GM23248 (cell line): Measurements from ENCODE around the gene ZNF534. TPM values are rescaled to one million over a fixed set of nuclear protein-coding genes. Genes with fewer than 3 reads are reported as not detected.
"Not testable (repeated sequence)": the region's sequence is repeated elsewhere in the genome, so short reads cannot be mapped to it uniquely, and the experiment has no call there.

Source experiments
- DNase-seq: peaks from one replicate; pipeline ENCODE4 v3.0.0-alpha.2; 2015
- H2AFZ ChIP-seq: fragments of 200-600 bp; sonication (generic); 2 replicates; pipeline ENCODE4 v1.6.1; 2016; ENCODE audit warnings: antibody characterized with exemption
- H3F3A ChIP-seq: fragments of 200-600 bp; sonication (generic); 2 replicates; pipeline ENCODE4 v1.6.1; 2016; ENCODE audit warnings: mild to moderate bottlenecking, antibody characterized with exemption, mixed run types; ENCODE audit not compliant: insufficient read depth
- H3K27ac ChIP-seq: fragments of 200-600 bp; sonication (generic); 2 replicates; pipeline ENCODE4 v1.5.1; 2016; ENCODE audit warnings: mild to moderate bottlenecking
- H3K27me3 ChIP-seq: fragments of 200-600 bp; sonication (generic); replicated peaks from 2 replicates; pipeline ENCODE4 v1.6.1; 2016; ENCODE audit warnings: mild to moderate bottlenecking; ENCODE audit not compliant: insufficient read depth
- H3K36me3 ChIP-seq: fragments of 200-600 bp; sonication (generic); 2 replicates; pipeline ENCODE4 v1.6.1; 2016; ENCODE audit warnings: low read depth, mild to moderate bottlenecking
- H3K4me1 ChIP-seq: fragments of 200-600 bp; sonication (generic); 2 replicates; pipeline ENCODE4 v1.6.1; 2016; ENCODE audit warnings: mild to moderate bottlenecking; ENCODE audit not compliant: insufficient read depth
- H3K4me2 ChIP-seq: fragments of 200-600 bp; sonication (generic); one replicate; pipeline ENCODE4 v1.6.1; 2016; ENCODE audit warnings: mild to moderate bottlenecking; ENCODE audit not compliant: unreplicated experiment
- H3K4me3 ChIP-seq: fragments of 200-600 bp; sonication (generic); 2 replicates; pipeline ENCODE4 v1.5.1; 2016; ENCODE audit warnings: mild to moderate bottlenecking
- H3K79me2 ChIP-seq: fragments of 200-600 bp; sonication (generic); 2 replicates; pipeline ENCODE4 v1.6.1; 2016; ENCODE audit warnings: mild to moderate bottlenecking; ENCODE audit not compliant: insufficient read depth
- H3K9ac ChIP-seq: fragments of 200-600 bp; sonication (generic); 2 replicates; pipeline ENCODE4 v1.6.1; 2016; ENCODE audit warnings: mild to moderate bottlenecking
- H3K9me2 ChIP-seq: fragments of 200-600 bp; sonication (generic); 2 replicates; pipeline ENCODE4 v1.6.1; 2016; ENCODE audit warnings: mixed run types, mild to moderate bottlenecking, moderate library complexity; ENCODE audit not compliant: insufficient read depth
- H3K9me3 ChIP-seq: fragments of 200-600 bp; sonication (generic); one replicate; pipeline ENCODE4 v1.6.1; 2017; ENCODE audit warnings: low read depth
- H4K20me1 ChIP-seq: fragments of 200-600 bp; sonication (generic); 2 replicates; pipeline ENCODE4 v1.6.0; 2016; ENCODE audit not compliant: insufficient read depth
- EZH2 ChIP-seq: fragments of 200-600 bp; sonication (generic); IDR thresholded peaks from 2 replicates; pipeline ENCODE4 v1.6.1; 2018; ENCODE audit warnings: antibody characterized with exemption, mild to moderate bottlenecking; ENCODE audit not compliant: insufficient read depth, poor library complexity, severe bottlenecking
- EZH2phosphoT487 ChIP-seq: fragments of 200-600 bp; sonication (generic); IDR thresholded peaks from 2 replicates; pipeline ENCODE4 v1.6.1; 2018; ENCODE audit warnings: antibody characterized with exemption, moderate library complexity, mild to moderate bottlenecking, low read depth; ENCODE audit not compliant: insufficient read depth
- WGBS, 2 experiments: methylation state at CpG; one replicate each; pipeline ENCODE4 v1.1.6; 2015 to 2017; ENCODE audit warnings: low lambda C conversion rate in 2 of 2, low coverage in 1 of 2; ENCODE audit errors: missing lambda C conversion rate in 2 of 2; 5-methylcytosine and 5-hydroxymethylcytosine counted together
- in situ Hi-C: fragments of 300-500 bp; cut with MboI; formaldehyde crosslinking; loops from 2 replicates; pipeline ENCODE4 v1.15.0; 2020
- polyA plus RNA-seq: library from polyadenylated mRNA; unstranded; fragments of >200 nt; fragmentation: Nextera tagmentation; extraction: Ambion mirVana; gene quantifications from 2 replicates; pipeline ENCODE4 v1.2.1, GENCODE V29; 2016
- total RNA-seq: library from RNA; depleted of rRNA; stranded (reverse); fragments of >200 nt; shearing (Covaris generic); gene quantifications from 2 replicates; pipeline ENCODE4 v1.2.3, GENCODE V29; 2014

The ZNF534 gene
- total and polyA plus RNA-seq, 2 experiments from 2014 or later: 0.16 TPM; not detected in 1

GRCh38 chr19:52485561-52486240 lies 56.8 kb downstream of the ZNF534 start:
- H3K4me2 ChIP-seq, in situ Hi-C loops, H3K79me2 ChIP-seq, DNase-seq, H3K4me3 ChIP-seq, H3K9me3 ChIP-seq, H3K4me1 ChIP-seq, H3K27ac ChIP-seq, H3K9me2 ChIP-seq, H3K27me3 ChIP-seq, H3F3A ChIP-seq, H4K20me1 ChIP-seq, H3K36me3 ChIP-seq, H3K9ac ChIP-seq, H2AFZ ChIP-seq: not testable (repeated sequence)
- 4 to 5% methylated on average over 8 of the region's 8 CpGs for WGBS, 2 experiments

GRCh38 chr19:52492201-52492993 lies 63.4 kb downstream of the ZNF534 start:
- Histone ChIP-seq H3K4me2 (no peak overlapping the region), H3K9me2 (no peaks in the 10 kb centered on the region), H2AFZ (no peak overlapping the region), H3K9ac (no peak overlapping the region), H3K36me3 (no peaks in the 10 kb centered on the region), H3F3A (no peaks in the 10 kb centered on the region), H3K27ac (no peak overlapping the region), H4K20me1 (no peaks in the 10 kb centered on the region), H3K79me2 (no peaks in the 10 kb centered on the region), H3K27me3 (no peaks in the 10 kb centered on the region), H3K9me3 (peaks cover 3% of the 10 kb centered on the region), H3K4me1 (no peaks in the 10 kb centered on the region), H3K4me3 (no peak overlapping the region)
- WGBS, 2 experiments: 23 to 24% methylated on average over 24 to 37 of the region's 37 CpGs
- DNase-seq: peak; percentile 4
- in situ Hi-C loops: no loop called here
- TF ChIP-seq EZH2 (no peak), EZH2phosphoT487 (no peak)

- H3K36me3 ChIP-seq: no peaks in the 10 kb centered on the region
- 9 to 13% methylated on average over 28 of the region's 28 CpGs for WGBS, 2 experiments
- no peaks in the 10 kb centered on the region for H3F3A ChIP-seq
- no peaks in the 10 kb centered on the region for H3K9me2 ChIP-seq
- no peak overlapping the region for H3K27ac ChIP-seq
- no peak for DNase-seq
- no peaks in the 10 kb centered on the region for H4K20me1 ChIP-seq
- in situ Hi-C loops: no loop called here
- H2AFZ ChIP-seq: no peak overlapping the region
- no peaks in the 10 kb centered on the region for H3K4me1 ChIP-seq
- H3K4me2 ChIP-seq: no peak overlapping the region
- peaks cover 3% of the 10 kb centered on the region for H3K9me3 ChIP-seq
- H3K79me2 ChIP-seq: no peaks in the 10 kb centered on the region
- no peaks in the 10 kb centered on the region for H3K27me3 ChIP-seq
- no peak overlapping the region for H3K4me3 ChIP-seq
- TF ChIP-seq EZH2phosphoT487: no peak
- TF ChIP-seq EZH2: no peak
- H3K9ac ChIP-seq: no peak overlapping the region
Observed at GRCh38 chr19:52492994-52493470, 64.1 kb downstream of the ZNF534 start.

- Histone ChIP-seq H3K9me3 (peaks cover 3% of the 10 kb centered on the region), H3K9me2 (no peaks in the 10 kb centered on the region), H4K20me1 (no peaks in the 10 kb centered on the region), H2AFZ (no peak overlapping the region), H3K4me1 (no peaks in the 10 kb centered on the region), H3K4me3 (no peak overlapping the region), H3K27me3 (no peaks in the 10 kb centered on the region), H3K9ac (no peak overlapping the region), H3K79me2 (no peaks in the 10 kb centered on the region), H3K4me2 (no peak overlapping the region), H3F3A (no peaks in the 10 kb centered on the region), H3K36me3 (no peaks in the 10 kb centered on the region), H3K27ac (no peak overlapping the region)
- TF ChIP-seq EZH2phosphoT487: no peak
- no peak for TF ChIP-seq EZH2
- peak; percentile 2 for DNase-seq
- WGBS, 2 experiments: 71 to 75% methylated on average over 3 of the region's 3 CpGs
- in situ Hi-C loops: no loop called here
Observed at GRCh38 chr19:52494518-52494917, 65.6 kb downstream of the ZNF534 start.
